ENCODE data around the gene PTPN1. TPM values are rescaled to one million over a fixed set of nuclear protein-coding genes. Genes with fewer than 3 reads are reported as not detected.

PTPN1 gene
- total and polyA plus RNA-seq, 12 donors = 15.5 to 45.3 (median 29.4) TPM

- H3K27me3 ChIP-seq = no peaks in the 10 kb centered on the region
- intact Hi-C loops (cut with DNase I) = loop anchor here in 2 of 10 donors (5.0 kb wide), 2 partner anchors 45 to 50 kb away; partner anchors contain the start of gene PTPN1 (in 1 of the 2)
- H3K9me3 ChIP-seq = no peaks in the 10 kb centered on the region
- TF ChIP-seq CTCF (IDR thresholded peaks at IDR 0.05) = no peak
- H3K36me3 ChIP-seq = peaks cover 0 to 68% (median 4%) of the 10 kb centered on the region in 9 donors
- WGBS, 2 donors = 75 to 86% methylated on average over 7 of the region's 7 CpGs
- ATAC-seq (peak in 7 of 8 donors; percentile 28 to 66 (median 51)), DNase-seq (no peak)
- peaks cover 0 to 70% (median 38%) of the 10 kb centered on the region in 9 donors for H3K4me1 ChIP-seq
- no peak overlapping the region for H3K4me3 ChIP-seq
- peak overlapping the region in 5 of 10 donors; percentile 21 to 62 (median 31) for H3K27ac ChIP-seq
Observed at GRCh38 chr20:50562262-50562701, 52.1 kb downstream of the PTPN1 start.

GRCh38 chr20:50563133-50563944 is 53.2 kb downstream of the PTPN1 start:
- DNase-seq (no peak), ATAC-seq (peak in 1 of 8 donors; percentile 20)
- no peak for TF ChIP-seq CTCF (IDR thresholded peaks at IDR 0.05)
- Histone ChIP-seq H3K4me1 (peaks cover 0 to 69% (median 38%) of the 10 kb centered on the region in 9 donors), H3K9me3 (no peaks in the 10 kb centered on the region), H3K4me3 (no peak overlapping the region), H3K36me3 (peaks cover 0 to 78% (median 4%) of the 10 kb centered on the region in 9 donors), H3K27ac (peak overlapping the region in 2 of 10 donors; percentile 31 to 62), H3K27me3 (no peaks in the 10 kb centered on the region)
- intact Hi-C loops (cut with DNase I) = loop anchor here in 2 of 10 donors (5.0 kb wide), 2 partner anchors 46 to 51 kb away; partner anchors contain the start of gene PTPN1 (in 1 of the 2)
- WGBS, 2 donors = 64 to 75% methylated on average over 3 of the region's 3 CpGs

- intact Hi-C loops (cut with DNase I) = loop anchor here in 1 of 10 donors (5.0 kb wide), 1 partner anchor 88 kb away; no protein-coding TSS in a partner anchor
- Histone ChIP-seq H3K27me3 (no peaks in the 10 kb centered on the region), H3K27ac (peak overlapping the region in 1 of 10 donors; percentile 25), H3K36me3 (peaks cover 0 to 99% (median 13%) of the 10 kb centered on the region in 9 donors), H3K9me3 (no peaks in the 10 kb centered on the region), H3K4me1 (peaks cover 0 to 57% (median 31%) of the 10 kb centered on the region in 9 donors), H3K4me3 (no peak overlapping the region)
- ATAC-seq = no peak
- TF ChIP-seq CTCF (IDR thresholded peaks at IDR 0.05) = no peak
- no peak for DNase-seq
- WGBS, 2 donors = 74 to 83% methylated on average over 2 of the region's 2 CpGs
Observed at GRCh38 chr20:50565383-50565782, 55.2 kb downstream of the PTPN1 start.

GRCh38 chr20:50565871-50566270 is 55.7 kb downstream of the PTPN1 start:
- Histone ChIP-seq H3K27ac (peak overlapping the region in 1 of 10 donors; percentile 5), H3K36me3 (peaks cover 0 to 100% (median 13%) of the 10 kb centered on the region in 9 donors), H3K27me3 (no peaks in the 10 kb centered on the region), H3K4me1 (peaks cover 0 to 57% (median 31%) of the 10 kb centered on the region in 9 donors), H3K4me3 (no peak overlapping the region), H3K9me3 (no peaks in the 10 kb centered on the region)
- WGBS, 2 donors = 78 to 92% methylated on average over 4 of the region's 4 CpGs
- ATAC-seq = peak in 2 of 8 donors; percentile 21 to 61
- TF ChIP-seq CTCF (IDR thresholded peaks at IDR 0.05) = no peak
- intact Hi-C loops (cut with DNase I) = loop anchor here in 1 of 10 donors (5.0 kb wide), 1 partner anchor 89 kb away; no protein-coding TSS in a partner anchor
- DNase-seq = no peak
